NCI-H345 treated with DMSO at 0.1 percent for 48 hours (cell line): Measurements from ENCODE around the gene GPX8.

Experiments used
- DNase-seq: peaks from one replicate; lab custom pipeline; 2025; ENCODE audit not compliant: unreplicated experiment; lab: John Stamatoyannopoulos, UW

Gene GPX8

GRCh38 chr5:55159763-55160492, at the start of gene GPX8:
Gene GPX8, plus strand, starts transcription at chr5:55160171. Its CDS starts 22 bp downstream, at chr5:55160193.
- DNase-seq: no peak

- no peak for DNase-seq
Observed at GRCh38 chr5:55110217-55110616, 49.8 kb upstream of the GPX8 start.

GRCh38 chr5:55113327-55113726, 46.6 kb upstream of the GPX8 start:
- no peak for DNase-seq

GRCh38 chr5:55114061-55114460, 45.9 kb upstream of the GPX8 start:
- no peak for DNase-seq

- no peak for DNase-seq
Observed at GRCh38 chr5:55123365-55123764, 36.6 kb upstream of the GPX8 start.

GRCh38 chr5:55134053-55134722, 25.8 kb upstream of the GPX8 start:
- no peak for DNase-seq

GRCh38 chr5:55136521-55136920, 23.4 kb upstream of the GPX8 start:
- DNase-seq: no peak

- peak; percentile 6 for DNase-seq
Observed at GRCh38 chr5:55140908-55141665, 18.9 kb upstream of the GPX8 start.

GRCh38 chr5:55141945-55142690, 17.9 kb upstream of the GPX8 start:
- no peak for DNase-seq

GRCh38 chr5:55143624-55144023, 16.3 kb upstream of the GPX8 start:
- no peak for DNase-seq

GRCh38 chr5:55146080-55146479, 13.9 kb upstream of the GPX8 start:
- no peak for DNase-seq

GRCh38 chr5:55146543-55147151, 13.3 kb upstream of the GPX8 start:
- DNase-seq: peak; percentile 69

- no peak for DNase-seq
Observed at GRCh38 chr5:55149308-55149795, 10.6 kb upstream of the GPX8 start.

GRCh38 chr5:55151923-55152842, 7.8 kb upstream of the GPX8 start:
- DNase-seq: no peak

GRCh38 chr5:55154873-55155272, 5.1 kb upstream of the GPX8 start:
- DNase-seq: no peak

GRCh38 chr5:55160493-55161209, 680 bp downstream of the GPX8 start:
- no peak for DNase-seq

- no peak for DNase-seq
Observed at GRCh38 chr5:55162666-55163065, 2.7 kb downstream of the GPX8 start.

GRCh38 chr5:55171471-55171870, 11.5 kb downstream of the GPX8 start:
- DNase-seq: no peak
